Measurements from ENCODE around the gene MRPL12. TPM values are rescaled to one million over a fixed set of nuclear protein-coding genes. Genes with fewer than 3 reads are reported as not detected.

The MRPL12 gene
- total and polyA plus RNA-seq, 9 of the 15 experiments (the other 6 are each of a cell fraction or from before 2014, with no cell fraction given): 0.94 to 338 (median 100) TPM

DNA sequence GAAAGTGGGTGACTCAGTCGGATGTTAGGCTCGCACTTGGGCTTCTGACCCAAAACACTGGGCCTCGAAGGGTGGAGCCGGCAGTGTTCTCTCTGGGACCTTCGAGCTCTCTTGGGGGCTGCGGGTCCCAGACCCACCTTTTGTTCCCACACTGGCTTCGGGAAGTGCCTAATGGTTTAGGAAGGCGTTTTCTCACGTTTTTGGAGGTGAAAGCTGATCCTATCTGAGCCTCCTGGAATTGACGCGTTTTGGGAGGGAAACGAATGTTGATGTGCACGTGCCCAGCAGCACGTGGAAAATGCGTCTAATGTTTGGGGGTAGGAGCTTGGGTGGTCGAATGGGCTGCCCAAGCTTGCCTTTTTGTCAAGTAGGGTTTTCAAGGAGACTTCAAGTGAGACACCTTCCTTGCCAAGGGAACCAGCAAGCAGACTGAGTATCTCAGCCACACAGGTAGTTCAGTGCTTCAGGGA is 18.7 kb upstream of the MRPL12 start (continued):
- TF ChIP-seq ZC3H4 (CRISPR knock-in tag; IDR thresholded peaks at IDR 0.05; ENCODE audit: borderline replicate concordance) (no peak), NR2C2 (CRISPR knock-in tag; IDR thresholded peaks at IDR 0.05) (no peak), NR2C2 (tag; IDR thresholded peaks at IDR 0.05) (no peak), HCFC1 (IDR thresholded peaks at IDR 0.05; ENCODE audit: low read depth, low read length) (no peak), MYC (IDR thresholded peaks at IDR 0.05; ENCODE audit: low read depth, low read length) (no peak), MYC (CRISPR knock-in tag; IDR thresholded peaks at IDR 0.05; ENCODE audit: borderline replicate concordance, low read depth) (no peak), POLR3A (IDR thresholded peaks at IDR 0.05; ENCODE audit: borderline replicate concordance, extremely low read depth, insufficient read depth, insufficient read length) (no peak), HDAC2 (IDR thresholded peaks at IDR 0.05) (0 out of 2 replicates have a peak, but pooled peaks have one; percentile 39), ZKSCAN3 (CRISPR knock-in tag; IDR thresholded peaks at IDR 0.05) (no peak), CTBP1 (IDR thresholded peaks at IDR 0.05; ENCODE audit: borderline replicate concordance) (no peak), TAF9B (IDR thresholded peaks at IDR 0.05; ENCODE audit: partially characterized antibody) (no peak), NFE2 (IDR thresholded peaks at IDR 0.05; ENCODE audit: low read depth) (peak; percentile 60), SIRT6 (IDR thresholded peaks at IDR 0.05; ENCODE audit: low read depth, low read length) (no peak), TRIM28 (IDR thresholded peaks at IDR 0.05) (no peak), KLF1 (tag; IDR thresholded peaks at IDR 0.05) (no peak), ZBED1 (IDR thresholded peaks at IDR 0.05) (no peak), CREB1 (IDR thresholded peaks at IDR 0.05) (no peak), CREB1 (CRISPR knock-in tag; IDR thresholded peaks at IDR 0.05) (peak; percentile 37; the same call in 1 of the 2 replicates), SRSF3 (IDR thresholded peaks at IDR 0.05; ENCODE audit: insufficient read depth, low read length) (no peak), ETS2 (tag; IDR thresholded peaks at IDR 0.05; ENCODE audit: borderline replicate concordance, poor library complexity, severe bottlenecking) (no peak), ZNF644 (tag; IDR thresholded peaks at IDR 0.05; ENCODE audit: low read depth) (no peak), ZNF274 (IDR thresholded peaks at IDR 0.05; ENCODE audit: borderline replicate concordance, low read depth, low read length) (no peak), PTTG1 (tag; IDR thresholded peaks at IDR 0.05; ENCODE audit: low read depth) (no peak)
- TF ChIP-seq, protein P1, sequence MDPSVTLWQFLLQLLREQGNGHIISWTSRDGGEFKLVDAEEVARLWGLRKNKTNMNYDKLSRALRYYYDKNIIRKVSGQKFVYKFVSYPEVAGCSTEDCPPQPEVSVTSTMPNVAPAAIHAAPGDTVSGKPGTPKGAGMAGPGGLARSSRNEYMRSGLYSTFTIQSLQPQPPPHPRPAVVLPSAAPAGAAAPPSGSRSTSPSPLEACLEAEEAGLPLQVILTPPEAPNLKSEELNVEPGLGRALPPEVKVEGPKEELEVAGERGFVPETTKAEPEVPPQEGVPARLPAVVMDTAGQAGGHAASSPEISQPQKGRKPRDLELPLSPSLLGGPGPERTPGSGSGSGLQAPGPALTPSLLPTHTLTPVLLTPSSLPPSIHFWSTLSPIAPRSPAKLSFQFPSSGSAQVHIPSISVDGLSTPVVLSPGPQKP (CRISPR knock-in tag; IDR thresholded peaks at IDR 0.05): no peak
- TF ChIP-seq, protein P2, sequence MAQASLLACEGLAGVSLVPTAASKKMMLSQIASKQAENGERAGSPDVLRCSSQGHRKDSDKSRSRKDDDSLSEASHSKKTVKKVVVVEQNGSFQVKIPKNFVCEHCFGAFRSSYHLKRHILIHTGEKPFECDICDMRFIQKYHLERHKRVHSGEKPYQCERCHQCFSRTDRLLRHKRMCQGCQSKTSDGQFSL (CRISPR knock-in tag; IDR thresholded peaks at IDR 0.05): 0 out of 2 replicates have a peak, but pooled peaks have one; percentile 22
- TF ChIP-seq, protein P2 (tag; IDR thresholded peaks at IDR 0.05): no peak
- TF ChIP-seq, protein P3, sequence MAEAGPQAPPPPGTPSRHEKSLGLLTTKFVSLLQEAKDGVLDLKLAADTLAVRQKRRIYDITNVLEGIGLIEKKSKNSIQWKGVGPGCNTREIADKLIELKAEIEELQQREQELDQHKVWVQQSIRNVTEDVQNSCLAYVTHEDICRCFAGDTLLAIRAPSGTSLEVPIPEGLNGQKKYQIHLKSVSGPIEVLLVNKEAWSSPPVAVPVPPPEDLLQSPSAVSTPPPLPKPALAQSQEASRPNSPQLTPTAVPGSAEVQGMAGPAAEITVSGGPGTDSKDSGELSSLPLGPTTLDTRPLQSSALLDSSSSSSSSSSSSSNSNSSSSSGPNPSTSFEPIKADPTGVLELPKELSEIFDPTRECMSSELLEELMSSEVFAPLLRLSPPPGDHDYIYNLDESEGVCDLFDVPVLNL (CRISPR knock-in tag; IDR thresholded peaks at IDR 0.05; ENCODE audit: low read depth): no peak
